Esophagus muscularis mucosa (tissue), 4 donors: ENCODE measurements around the gene SPEG. TPM values are rescaled to one million over a fixed set of nuclear protein-coding genes. Genes with fewer than 3 reads are reported as not detected.

Experiments
- DNase-seq: peaks from one replicate; pipeline ENCODE4 v3.0.0-alpha.2; 2017; ENCODE audit errors: extremely low spot score
- H3K27ac ChIP-seq, 4 donors: fragments of 200-600 bp; sonication (generic); replicated peaks in 1 of 4; 1 replicate in 3 of 4; 2 replicates in 1 of 4; pipeline ENCODE4 v1.5.1; 2016 to 2019; ENCODE audit warnings: mild to moderate bottlenecking in 1 of 4
- H3K27me3 ChIP-seq, 4 donors: fragments of 200-600 bp; sonication (generic); one replicate each; pipeline versions ENCODE4 v1.5.1 to v1.6.0; 2016 to 2019
- H3K36me3 ChIP-seq, 4 donors: fragments of 200-600 bp; sonication (generic); one replicate each; pipeline ENCODE4 v1.5.1; 2016 to 2019
- H3K4me1 ChIP-seq, 4 donors: fragments of 200-600 bp; sonication (generic); one replicate each; pipeline ENCODE4 v1.5.1; 2016 to 2019
- H3K4me3 ChIP-seq, 4 donors: fragments of 200-600 bp; sonication (generic); 1 replicate in 2 of 4; 2 replicates in 2 of 4; pipeline ENCODE4 v1.5.1; 2016 to 2019; ENCODE audit warnings: mild to moderate bottlenecking in 4 of 4, moderate library complexity in 1 of 4
- H3K9me3 ChIP-seq, 4 donors: fragments of 200-600 bp; sonication (generic); 1 replicate in 3 of 4; 2 replicates in 1 of 4; pipeline ENCODE4 v1.5.1; 2016 to 2019
- CTCF ChIP-seq, 3 experiments: fragments of 200-600 bp in 2 of 3; fragments of 450-650 bp in 1 of 3; sonication (generic) in 2 of 3; IDR thresholded peaks; one replicate each; pipeline ENCODE4 v1.5.1; 2017 to 2019; ENCODE audit warnings: antibody characterized with exemption in 3 of 3, mild to moderate bottlenecking in 2 of 3, moderate library complexity in 1 of 3
- EP300 ChIP-seq: sonication (generic); formaldehyde crosslinking; IDR thresholded peaks from one replicate; pipeline ENCODE4 v1.6.1; 2017; ENCODE audit warnings: antibody characterized with exemption
- POLR2A ChIP-seq: fragments of 450-650 bp; IDR thresholded peaks from one replicate; pipeline ENCODE4 v1.6.1; 2017; ENCODE audit warnings: antibody characterized with exemption, moderate library complexity, mild to moderate bottlenecking, low read depth
- POLR2AphosphoS5 ChIP-seq, 2 donors: sonication (generic); formaldehyde crosslinking; IDR thresholded peaks; one replicate each; pipeline ENCODE4 v1.6.1; 2017; ENCODE audit warnings: antibody characterized with exemption in 2 of 2
- WGBS: methylation state at CpG from one replicate; pipeline ENCODE4 v1.1.5; 2018; 5-methylcytosine and 5-hydroxymethylcytosine counted together
- intact Hi-C: fragments of 100-400 bp; cut with DNase I; formaldehyde crosslinking; loops from one replicate; pipeline ENCODE4 v1.15.1; 2023
- total RNA-seq, 4 donors: library from RNA; depleted of rRNA; stranded (reverse); fragments of >200 nt; gene quantifications; one replicate each; pipeline versions ENCODE4 v1.1.0 to v1.2.1, GENCODE V29; 2016

The SPEG gene
- total RNA-seq, 4 donors from 2014 or later = 115 to 251 (median 180) TPM

- DNase-seq = no peak
- H3K4me3 ChIP-seq = no peak overlapping the region
- no peaks in the 10 kb centered on the region for H3K27me3 ChIP-seq
- intact Hi-C loops = no loop called here
- 93% methylated on average over 3 of the region's 3 CpGs for WGBS
- TF ChIP-seq CTCF (IDR thresholded peaks at IDR 0.05) (no peak), POLR2AphosphoS5 (IDR thresholded peaks at IDR 0.05) (no peak)
- no peaks in the 10 kb centered on the region for H3K9me3 ChIP-seq
- H3K4me1 ChIP-seq = peaks cover 26 to 46% (median 39%) of the 10 kb centered on the region in 4 donors
- peaks cover 1 to 36% (median 19%) of the 10 kb centered on the region in 4 donors for H3K36me3 ChIP-seq
- H3K27ac ChIP-seq = no peak overlapping the region
These were observed 110.8 kb downstream of the SPEG start for GRCh38 chr2:219545295-219545942.

GRCh38 chr2:219545943-219546352, 111.3 kb downstream of the SPEG start:
- H3K4me1 ChIP-seq = peaks cover 26 to 47% (median 41%) of the 10 kb centered on the region in 4 donors
- DNase-seq = no peak
- peaks cover 0 to 30% (median 15%) of the 10 kb centered on the region in 4 donors for H3K36me3 ChIP-seq
- no peak overlapping the region for H3K27ac ChIP-seq
- WGBS = 73% methylated on average over 4 of the region's 4 CpGs
- H3K4me3 ChIP-seq = no peak overlapping the region
- TF ChIP-seq POLR2A = no peak
- H3K9me3 ChIP-seq = no peaks in the 10 kb centered on the region
- intact Hi-C loops = no loop called here
- H3K27me3 ChIP-seq = no peaks in the 10 kb centered on the region

- Histone ChIP-seq H3K36me3 (peaks cover 0 to 24% (median 11%) of the 10 kb centered on the region in 4 donors), H3K27me3 (peaks cover 0 to 4% (median 0%) of the 10 kb centered on the region in 4 donors), H3K4me3 (no peak overlapping the region), H3K9me3 (no peaks in the 10 kb centered on the region), H3K4me1 (peaks cover 24 to 47% (median 43%) of the 10 kb centered on the region in 4 donors), H3K27ac (no peak overlapping the region)
- DNase-seq = no peak
- intact Hi-C loops = no loop called here
- no peak for TF ChIP-seq CTCF (IDR thresholded peaks at IDR 0.05)
- no peak for TF ChIP-seq EP300
- TF ChIP-seq POLR2AphosphoS5 (IDR thresholded peaks at IDR 0.05) = no peak
- TF ChIP-seq POLR2A = no peak
- 92% methylated on average over 14 of the region's 26 CpGs for WGBS
These were observed 113.0 kb downstream of the SPEG start for GRCh38 chr2:219547621-219548020.

Other genes with a start within 250 kb of the SPEG start
- gene ZFAND2B, start 228.1 kb upstream of the SPEG start, total RNA-seq = 10 to 100 TPM; 27.0 to 50.1 (median 36.9) TPM
- 10 to 100 TPM; 17.4 to 27.3 (median 19.6) TPM for gene ABCB6, start 215.9 kb upstream of the SPEG start, total RNA-seq
- 10 to 100 TPM; 41.5 to 75.3 (median 56.2) TPM for gene ATG9A, start 205.2 kb upstream of the SPEG start, total RNA-seq
- 10 to 100 TPM; 20.4 to 34.1 (median 27.6) TPM for gene ANKZF1, start 205.0 kb upstream of the SPEG start, total RNA-seq
- 1 to 10 TPM; 3.3 to 6.4 (median 5.6) TPM for gene GLB1L, start 189.4 kb upstream of the SPEG start, total RNA-seq
- gene STK16, start 189.4 kb upstream of the SPEG start, total RNA-seq = 10 to 100 TPM; 12.8 to 21.6 (median 16.7) TPM
- not detected for gene TUBA4B, start 181.6 kb upstream of the SPEG start, total RNA-seq
- 100 to 1,000 TPM in 1 of 4 donors, 10 to 100 TPM in 3; 44.2 to 132 (median 74.4) TPM for gene TUBA4A, start 180.9 kb upstream of the SPEG start, total RNA-seq
- gene DNAJB2, start 155.5 kb upstream of the SPEG start, total RNA-seq = 10 to 100 TPM; 33.3 to 84.8 (median 50.7) TPM
- gene PTPRN, start 125.4 kb upstream of the SPEG start, total RNA-seq = 1 to 10 TPM; 2.1 to 6.6 (median 4.1) TPM
- not detected for gene RESP18, start 102.1 kb upstream of the SPEG start, total RNA-seq
- 100 to 1,000 TPM in 1 of 4 donors, 10 to 100 TPM in 3; 44.9 to 102 (median 61.6) TPM for gene DNPEP, start 46.9 kb upstream of the SPEG start, total RNA-seq
- over 10,000 TPM; 19,781 to 23,770 (median 22,752) TPM for gene DES, start 16.5 kb upstream of the SPEG start, total RNA-seq
- 10 to 100 TPM; 16.2 to 32.6 (median 19.9) TPM for gene GMPPA, start 64.0 kb downstream of the SPEG start, total RNA-seq
- not detected for gene ASIC4, start 79.6 kb downstream of the SPEG start, total RNA-seq
- 10 to 100 TPM; 44.4 to 67.8 (median 58.4) TPM for gene CHPF, start 109.0 kb downstream of the SPEG start, total RNA-seq
- gene TMEM198, start 109.2 kb downstream of the SPEG start, total RNA-seq = 1 to 10 TPM; 3.7 to 4.7 (median 4.2) TPM
- gene OBSL1, start 136.7 kb downstream of the SPEG start, total RNA-seq = 100 to 1,000 TPM in 2 of 4 donors, 10 to 100 TPM in 2; 51.9 to 123 (median 99.2) TPM
- under 1 TPM in 2 of 4 donors, not detected in 2; 0.45 to 0.75 TPM for gene INHA, start 137.5 kb downstream of the SPEG start, total RNA-seq
- gene STK11IP, start 163.0 kb downstream of the SPEG start, total RNA-seq = 10 to 100 TPM in 3 of 4 donors, 1 to 10 TPM in 1; 8.9 to 24.2 (median 14.3) TPM
- gene SLC4A3, start 192.8 kb downstream of the SPEG start, total RNA-seq = 10 to 100 TPM; 15.0 to 30.4 (median 20.5) TPM